ENCODE results near the gene CXCR2.

Gene CXCR2

DNA sequence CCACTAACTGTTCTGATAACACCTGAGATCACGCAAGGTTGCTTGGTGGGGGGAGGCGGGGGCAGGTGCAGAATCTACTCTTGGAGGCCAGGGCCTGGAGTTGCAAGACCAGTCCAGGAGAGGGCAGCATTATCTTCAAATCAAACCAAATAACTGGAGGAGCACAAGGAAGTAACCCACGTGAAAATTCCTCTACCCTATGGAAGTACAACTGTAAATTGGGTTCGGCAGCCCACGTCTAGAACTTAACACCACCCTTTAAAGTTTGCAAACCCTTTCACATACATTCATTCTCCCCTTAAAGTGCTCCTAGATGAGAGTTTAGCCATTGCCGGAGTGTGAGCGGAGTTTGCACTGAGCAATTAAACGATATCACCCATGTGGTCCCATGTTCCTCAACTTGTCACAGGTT is 60.5 kb downstream of the CXCR2 start:
- DNase-seq (ENCODE audit: low read depth): peak; percentile 6
